ENCODE data around the gene EREG.

Gene EREG

GRCh38 chr4:74344031-74344430 lies 20.9 kb upstream of the EREG start:
- DNase-seq (ENCODE audit: low read depth): no peak

GRCh38 chr4:74353858-74354257 lies 11.1 kb upstream of the EREG start:
- no peak for DNase-seq (ENCODE audit: low read depth)

GRCh38 chr4:74357965-74358364 lies 7.0 kb upstream of the EREG start:
- no peak for DNase-seq (ENCODE audit: low read depth)

GRCh38 chr4:74361671-74362070 lies 3.3 kb upstream of the EREG start:
- no peak for DNase-seq (ENCODE audit: low read depth)

GRCh38 chr4:74362347-74362746 lies 2.6 kb upstream of the EREG start:
- no peak for DNase-seq (ENCODE audit: low read depth)

- DNase-seq (ENCODE audit: low read depth): no peak
Measured at GRCh38 chr4:74364256-74364651, 691 bp upstream of the EREG start.

- no peak for DNase-seq (ENCODE audit: low read depth)
Measured at GRCh38 chr4:74365761-74366160, 816 bp downstream of the EREG start.

- no peak for DNase-seq (ENCODE audit: low read depth)
Measured at GRCh38 chr4:74366367-74366911, 1.5 kb downstream of the EREG start.

GRCh38 chr4:74367656-74368290 lies 2.8 kb downstream of the EREG start:
- no peak for DNase-seq (ENCODE audit: low read depth)

- no peak for DNase-seq (ENCODE audit: low read depth)
Measured at GRCh38 chr4:74368596-74368995, 3.7 kb downstream of the EREG start.

GRCh38 chr4:74369855-74370254 lies 4.9 kb downstream of the EREG start:
- no peak for DNase-seq (ENCODE audit: low read depth)

- peak; percentile 3 for DNase-seq (ENCODE audit: low read depth)
Measured at GRCh38 chr4:74370912-74371311, 6.0 kb downstream of the EREG start.

- no peak for DNase-seq (ENCODE audit: low read depth)
Measured at GRCh38 chr4:74374128-74374527, 9.2 kb downstream of the EREG start.

- no peak for DNase-seq (ENCODE audit: low read depth)
Measured at GRCh38 chr4:74374561-74375327, 9.8 kb downstream of the EREG start.

GRCh38 chr4:74375824-74376426 lies 11.0 kb downstream of the EREG start:
- no peak for DNase-seq (ENCODE audit: low read depth)

- DNase-seq (ENCODE audit: low read depth): no peak
Measured at GRCh38 chr4:74376888-74377483, 12.0 kb downstream of the EREG start.

GRCh38 chr4:74377714-74378113 lies 12.8 kb downstream of the EREG start:
- no peak for DNase-seq (ENCODE audit: low read depth)

- no peak for DNase-seq (ENCODE audit: low read depth)
Measured at GRCh38 chr4:74378573-74378972, 13.6 kb downstream of the EREG start.

GRCh38 chr4:74379912-74380311 lies 15.0 kb downstream of the EREG start:
- DNase-seq (ENCODE audit: low read depth): no peak

- DNase-seq (ENCODE audit: low read depth): no peak
Measured at GRCh38 chr4:74385386-74385785, 20.4 kb downstream of the EREG start.

- no peak for DNase-seq (ENCODE audit: low read depth)
Measured at GRCh38 chr4:74386159-74386558, 21.2 kb downstream of the EREG start.

- DNase-seq (ENCODE audit: low read depth): no peak
Measured at GRCh38 chr4:74387790-74388189, 22.8 kb downstream of the EREG start.

- DNase-seq (ENCODE audit: low read depth): no peak
Measured at GRCh38 chr4:74389494-74389893, 24.5 kb downstream of the EREG start.
